Keratinocyte (primary cell): Measurements from ENCODE around the gene LRRC19.

ENCODE experiments used
- CTCF ChIP-seq, 3 experiments: IDR thresholded peaks in 1 of 3; conservative IDR thresholded peaks in 1 of 3; optimal IDR thresholded peaks in 1 of 3; 2 replicates in 2 of 3; 3 replicates in 1 of 3; pipeline versions ENCODE3 to v1.5.1; 2011; ENCODE audit warnings: low read length in 3 of 3, mild to moderate bottlenecking in 3 of 3, moderate library complexity in 2 of 3, control low read depth in 1 of 3, inconsistent platforms in 1 of 3; ENCODE audit not compliant: insufficient read depth in 2 of 3; ENCODE audit errors: extremely low read depth in 1 of 3
- EZH2 ChIP-seq: IDR thresholded peaks from one replicate; pipeline ENCODE4 v1.6.1; 2012; ENCODE audit warnings: inconsistent platforms, mild to moderate bottlenecking, low read length, moderate library complexity

- TF ChIP-seq CTCF (optimal IDR thresholded peaks at IDR 0.05 in 1 of 3, IDR thresholded peaks at IDR 0.05 in 1 of 3, conservative IDR thresholded peaks at IDR 0.05 in 1 of 3; ENCODE audit: extremely low read depth in 1 of 3, insufficient read depth in 2 of 3, low read length in 3 of 3) (no peak), EZH2 (no peak)
Measured at GRCh38 chr9:27019589-27019988, 14.1 kb upstream of the LRRC19 start.
